Measurements from ENCODE around the gene SSRP1.

DNA sequence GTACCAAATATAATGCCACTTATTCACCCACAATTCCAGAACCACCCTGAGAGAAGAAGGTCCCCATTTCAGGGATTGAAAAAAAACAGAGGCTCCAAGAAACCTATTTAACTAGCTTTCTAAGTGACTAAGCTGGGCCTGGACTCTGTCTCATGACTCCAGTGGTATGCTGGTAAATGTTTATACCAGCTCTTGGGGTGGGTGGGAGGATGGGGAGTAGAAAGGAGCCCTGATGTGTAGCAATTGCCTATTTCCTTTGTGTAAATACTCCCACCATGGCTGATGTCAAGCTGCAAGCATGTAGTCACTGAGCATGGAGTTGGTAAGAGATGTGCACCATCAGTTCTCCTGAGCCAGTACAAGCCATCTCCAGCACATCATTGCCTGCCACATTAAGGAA lies 42.5 kb upstream of the SSRP1 start:
- TF ChIP-seq, protein P1, sequence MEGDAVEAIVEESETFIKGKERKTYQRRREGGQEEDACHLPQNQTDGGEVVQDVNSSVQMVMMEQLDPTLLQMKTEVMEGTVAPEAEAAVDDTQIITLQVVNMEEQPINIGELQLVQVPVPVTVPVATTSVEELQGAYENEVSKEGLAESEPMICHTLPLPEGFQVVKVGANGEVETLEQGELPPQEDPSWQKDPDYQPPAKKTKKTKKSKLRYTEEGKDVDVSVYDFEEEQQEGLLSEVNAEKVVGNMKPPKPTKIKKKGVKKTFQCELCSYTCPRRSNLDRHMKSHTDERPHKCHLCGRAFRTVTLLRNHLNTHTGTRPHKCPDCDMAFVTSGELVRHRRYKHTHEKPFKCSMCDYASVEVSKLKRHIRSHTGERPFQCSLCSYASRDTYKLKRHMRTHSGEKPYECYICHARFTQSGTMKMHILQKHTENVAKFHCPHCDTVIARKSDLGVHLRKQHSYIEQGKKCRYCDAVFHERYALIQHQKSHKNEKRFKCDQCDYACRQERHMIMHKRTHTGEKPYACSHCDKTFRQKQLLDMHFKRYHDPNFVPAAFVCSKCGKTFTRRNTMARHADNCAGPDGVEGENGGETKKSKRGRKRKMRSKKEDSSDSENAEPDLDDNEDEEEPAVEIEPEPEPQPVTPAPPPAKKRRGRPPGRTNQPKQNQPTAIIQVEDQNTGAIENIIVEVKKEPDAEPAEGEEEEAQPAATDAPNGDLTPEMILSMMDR (conservative IDR thresholded peaks at IDR 0.05 in 1 of 2, IDR thresholded peaks at IDR 0.05 in 1 of 2; ENCODE audit: low read depth in 1 of 2, low read length in 2 of 2) = no peak
- no peak for TF ChIP-seq EZH2 (IDR thresholded peaks at IDR 0.05; ENCODE audit: low read length, missing control alignments)
